ENCODE results near the gene ANGEL1. TPM values are rescaled to one million over a fixed set of nuclear protein-coding genes. Genes with fewer than 3 reads are reported as not detected.

Gene ANGEL1
- total RNA-seq, 2 donors from 2014 or later = 19.6 to 23.6 TPM

GRCh38 chr14:76781648-76782051 is 31.0 kb downstream of the ANGEL1 start:
- Histone ChIP-seq H3K27ac (peak overlapping the region; percentile 65 to 77), H3K4me3 (no peak overlapping the region), H3K4me1 (peaks cover 0 to 84% of the 10 kb centered on the region in 2 donors), H3K27me3 (no peaks in the 10 kb centered on the region), H3K36me3 (peaks cover 39% of the 10 kb centered on the region), H3K9me3 (no peaks in the 10 kb centered on the region)
- no peak for DNase-seq (ENCODE audit: low spot score)
- no peak for TF ChIP-seq CTCF (IDR thresholded peaks at IDR 0.05)

DNA sequence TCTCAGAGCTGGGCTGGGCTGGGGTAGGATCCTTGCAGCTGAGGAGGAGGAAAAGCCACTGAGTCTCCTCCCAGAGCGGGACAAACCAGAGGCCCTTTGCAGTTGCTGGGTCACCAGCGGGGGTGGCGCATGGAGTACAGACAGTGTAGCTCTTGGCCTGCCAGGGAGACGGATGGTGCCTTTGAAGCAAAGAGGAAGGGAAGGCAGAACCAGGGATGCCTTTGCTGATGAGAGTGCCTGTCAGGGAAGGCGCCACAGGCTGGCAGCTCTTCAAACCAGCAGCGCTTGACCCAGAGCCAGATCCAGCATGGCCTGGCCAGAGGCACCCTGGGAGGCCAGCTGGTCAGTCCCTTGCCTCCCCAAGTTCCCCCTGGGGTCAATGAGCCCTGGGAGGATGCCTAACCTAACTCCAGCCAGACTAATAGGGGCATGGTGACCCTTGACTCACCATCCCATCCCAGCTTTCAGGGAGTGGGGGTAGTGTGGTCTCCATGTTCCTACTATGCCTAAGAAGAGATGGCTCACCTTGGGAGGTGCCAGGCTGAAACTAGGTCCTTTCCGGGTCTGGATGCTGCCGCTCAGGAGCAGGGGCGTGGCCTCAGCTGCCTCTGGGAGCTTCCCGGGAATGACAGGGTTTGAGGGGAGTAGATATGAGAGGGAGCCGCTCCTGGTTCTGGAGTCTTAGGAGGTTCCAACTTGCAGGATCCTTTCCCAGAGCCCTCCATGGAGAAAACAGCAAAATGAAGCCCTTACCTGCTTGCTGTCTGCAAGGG is 31.6 kb downstream of the ANGEL1 start:
- no peak overlapping the region for H3K4me3 ChIP-seq
- no peaks in the 10 kb centered on the region for H3K27me3 ChIP-seq
- no peak for TF ChIP-seq CTCF (IDR thresholded peaks at IDR 0.05)
- peak overlapping the region; percentile 65 to 77 for H3K27ac ChIP-seq
- H3K36me3 ChIP-seq = peaks cover 34% of the 10 kb centered on the region
- no peaks in the 10 kb centered on the region for H3K9me3 ChIP-seq
- H3K4me1 ChIP-seq = peaks cover 0 to 90% of the 10 kb centered on the region in 2 donors
- peak; percentile 61 for DNase-seq (ENCODE audit: low spot score)

- no peak for TF ChIP-seq CTCF (IDR thresholded peaks at IDR 0.05)
- DNase-seq (ENCODE audit: low spot score) = peak; percentile 54
- H3K27me3 ChIP-seq = no peaks in the 10 kb centered on the region
- peaks cover 40% of the 10 kb centered on the region for H3K36me3 ChIP-seq
- H3K27ac ChIP-seq = peak overlapping the region; percentile 65 to 77
- no peaks in the 10 kb centered on the region for H3K9me3 ChIP-seq
- H3K4me3 ChIP-seq = no peak overlapping the region
- peaks cover 0 to 90% of the 10 kb centered on the region in 2 donors for H3K4me1 ChIP-seq
Measured at GRCh38 chr14:76780360-76780759, 32.3 kb downstream of the ANGEL1 start.

GRCh38 chr14:76780058-76780345 is 32.7 kb downstream of the ANGEL1 start:
- no peak for TF ChIP-seq CTCF (IDR thresholded peaks at IDR 0.05)
- H3K36me3 ChIP-seq = peaks cover 41% of the 10 kb centered on the region

DNA sequence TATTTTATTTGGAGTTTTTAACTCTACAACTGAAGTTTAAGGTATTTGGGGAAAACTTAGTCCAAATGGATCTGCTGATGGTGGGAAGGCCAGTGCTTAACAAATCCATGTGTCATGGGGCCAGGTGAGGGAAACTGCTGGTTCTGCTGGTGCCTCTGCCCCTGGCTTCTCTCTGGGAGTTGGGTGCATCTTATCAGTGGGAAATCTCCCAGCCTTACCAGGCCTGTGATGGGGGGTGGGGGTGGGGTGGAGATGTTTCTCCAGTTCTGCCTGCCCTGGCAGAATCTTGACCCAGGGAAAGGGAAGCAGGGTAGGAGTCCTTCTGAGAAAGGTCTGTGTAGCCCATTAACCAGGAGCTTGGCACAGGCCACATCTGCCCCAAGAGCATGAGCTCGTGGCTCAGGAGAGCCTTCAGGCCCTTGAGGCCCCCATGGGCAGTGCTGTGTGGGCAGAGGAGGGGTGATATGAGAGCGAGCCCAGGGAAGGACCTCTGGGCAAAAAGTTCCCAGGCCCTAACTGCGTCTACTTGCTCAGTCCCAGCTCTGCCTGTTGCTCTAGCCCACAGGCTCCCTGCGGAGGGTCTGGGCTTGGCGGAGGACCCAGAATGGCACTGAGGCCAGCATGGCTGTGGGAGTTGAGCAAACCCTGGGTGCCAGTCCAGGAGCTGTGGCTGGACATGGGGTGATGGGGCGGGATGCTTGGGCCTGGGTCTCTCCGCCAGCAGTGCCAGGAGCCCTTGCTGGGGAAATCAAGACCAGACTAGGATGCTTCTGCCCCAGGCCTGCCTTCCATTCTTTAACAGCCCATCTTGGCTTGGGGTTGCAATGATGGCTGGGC is 33.2 kb downstream of the ANGEL1 start:
- Histone ChIP-seq H3K27me3 (no peaks in the 10 kb centered on the region), H3K9me3 (no peaks in the 10 kb centered on the region), H3K27ac (peak overlapping the region; percentile 65 to 77), H3K4me1 (peaks cover 0 to 80% of the 10 kb centered on the region in 2 donors), H3K4me3 (no peak overlapping the region), H3K36me3 (peaks cover 41% of the 10 kb centered on the region)
- DNase-seq (ENCODE audit: low spot score) = peak; percentile 55
- no peak for TF ChIP-seq CTCF (IDR thresholded peaks at IDR 0.05)

More at GRCh38 chr14:76780058-76780345, 32.7 kb downstream of the ANGEL1 start:
- peak overlapping the region; percentile 65 to 77 for H3K27ac ChIP-seq
- no peaks in the 10 kb centered on the region for H3K27me3 ChIP-seq
- H3K4me3 ChIP-seq = no peak overlapping the region
- no peak for DNase-seq (ENCODE audit: low spot score)
- H3K4me1 ChIP-seq = peaks cover 0 to 86% of the 10 kb centered on the region in 2 donors
- no peaks in the 10 kb centered on the region for H3K9me3 ChIP-seq

All from right atrium auricular region (tissue), 2 donors.